ENCODE results near the gene AP1M2. TPM values are rescaled to one million over a fixed set of nuclear protein-coding genes. Genes with fewer than 3 reads are reported as not detected.

AP1M2 gene
- total RNA-seq, result 0.77 and 0.87 TPM in 2 replicates

GRCh38 chr19:10587022-10587838, at the start of gene AP1M2:
TSS of gene AP1M2 (minus strand) at chr19:10587312. CDS start at chr19:10587231, 81 bp downstream.

DNA sequence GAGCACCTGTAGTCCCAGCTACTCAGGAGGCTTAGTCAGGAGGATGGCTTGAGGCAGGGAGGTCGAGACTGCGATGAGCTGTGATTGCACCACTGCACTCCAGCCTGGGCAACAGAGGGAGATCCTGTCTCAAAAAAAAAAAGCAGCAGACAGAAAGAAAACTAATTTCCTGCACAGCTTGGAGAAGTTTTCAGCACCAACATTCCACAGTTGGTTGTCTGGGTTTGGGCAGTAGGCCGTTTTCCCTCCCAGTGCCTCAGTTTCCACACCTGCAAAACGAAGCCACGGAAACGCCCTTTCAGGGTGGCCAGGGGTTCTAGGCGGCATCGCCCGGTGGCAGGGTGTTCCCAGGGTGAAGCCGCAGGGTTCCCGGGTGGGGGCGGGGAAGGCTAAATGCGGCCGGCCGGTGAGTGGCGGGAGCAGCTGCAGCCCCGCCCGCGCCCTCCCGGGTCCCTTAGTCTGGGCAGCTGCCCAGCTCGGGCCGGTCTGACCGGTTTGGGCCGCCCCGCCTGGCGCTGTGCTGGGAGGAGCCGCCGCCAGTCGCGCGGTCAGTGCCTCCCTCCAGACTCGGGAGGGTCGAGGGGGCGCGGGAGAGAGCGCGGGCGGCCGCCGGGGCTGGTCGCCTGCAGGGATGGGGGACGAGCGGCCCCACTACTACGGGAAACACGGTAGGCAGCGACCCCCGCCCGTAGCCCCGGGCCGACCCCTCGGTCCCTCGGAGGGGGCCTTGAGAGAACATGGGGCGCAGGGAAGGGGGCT, 38.1 kb upstream of the AP1M2 start, which contains the start of gene SLC44A2:
TSS of gene SLC44A2 (plus strand) at position 551 of the 759 bp plus-strand sequence. CDS start at position 632, 81 bp downstream.

DNA sequence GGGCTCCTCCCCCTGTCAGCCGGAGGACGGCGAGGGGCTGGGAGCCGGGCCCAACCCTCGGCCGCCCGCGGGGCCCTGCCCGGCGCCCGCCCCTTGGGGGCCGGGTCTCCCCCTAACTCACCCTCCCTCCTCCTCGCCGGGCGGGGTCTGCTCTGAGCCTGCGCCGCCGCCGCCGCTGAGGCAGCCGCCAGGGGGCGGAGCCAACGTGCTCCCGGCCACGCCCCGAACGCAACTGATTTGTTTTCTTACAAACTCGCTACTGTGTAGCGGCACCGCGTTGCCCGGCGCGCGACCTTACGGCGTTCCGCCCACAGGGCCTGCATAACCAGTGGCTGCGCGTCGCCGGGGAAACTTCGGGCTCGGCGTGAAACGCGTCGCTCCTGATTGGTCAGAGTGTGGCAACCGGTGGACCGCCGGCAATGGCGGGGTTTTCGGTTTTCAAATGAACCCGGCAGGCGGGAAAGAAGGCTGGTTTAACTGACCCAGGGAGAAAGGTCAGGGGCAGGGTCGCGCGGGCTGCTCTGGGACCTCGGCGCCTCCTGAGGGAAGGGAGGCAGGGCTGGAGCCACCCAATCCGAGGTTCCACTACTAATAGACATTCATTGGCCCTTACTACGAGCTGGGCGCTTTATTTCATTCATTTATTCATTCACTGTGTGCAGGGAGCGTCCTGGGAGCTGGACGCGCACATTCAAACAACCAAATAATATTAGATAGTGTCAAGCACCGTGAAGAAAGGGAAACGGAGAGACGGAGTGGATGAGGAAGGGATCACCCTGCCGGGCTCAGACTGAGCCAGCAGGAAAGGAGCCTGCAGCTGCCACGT, 18.1 kb downstream of the AP1M2 start, which contains the start of gene CDKN2D:
TSS of gene CDKN2D (minus strand) at position 154 of the 826 bp plus-strand sequence. CDS start 326 bp downstream, outside the sequence.

DNA sequence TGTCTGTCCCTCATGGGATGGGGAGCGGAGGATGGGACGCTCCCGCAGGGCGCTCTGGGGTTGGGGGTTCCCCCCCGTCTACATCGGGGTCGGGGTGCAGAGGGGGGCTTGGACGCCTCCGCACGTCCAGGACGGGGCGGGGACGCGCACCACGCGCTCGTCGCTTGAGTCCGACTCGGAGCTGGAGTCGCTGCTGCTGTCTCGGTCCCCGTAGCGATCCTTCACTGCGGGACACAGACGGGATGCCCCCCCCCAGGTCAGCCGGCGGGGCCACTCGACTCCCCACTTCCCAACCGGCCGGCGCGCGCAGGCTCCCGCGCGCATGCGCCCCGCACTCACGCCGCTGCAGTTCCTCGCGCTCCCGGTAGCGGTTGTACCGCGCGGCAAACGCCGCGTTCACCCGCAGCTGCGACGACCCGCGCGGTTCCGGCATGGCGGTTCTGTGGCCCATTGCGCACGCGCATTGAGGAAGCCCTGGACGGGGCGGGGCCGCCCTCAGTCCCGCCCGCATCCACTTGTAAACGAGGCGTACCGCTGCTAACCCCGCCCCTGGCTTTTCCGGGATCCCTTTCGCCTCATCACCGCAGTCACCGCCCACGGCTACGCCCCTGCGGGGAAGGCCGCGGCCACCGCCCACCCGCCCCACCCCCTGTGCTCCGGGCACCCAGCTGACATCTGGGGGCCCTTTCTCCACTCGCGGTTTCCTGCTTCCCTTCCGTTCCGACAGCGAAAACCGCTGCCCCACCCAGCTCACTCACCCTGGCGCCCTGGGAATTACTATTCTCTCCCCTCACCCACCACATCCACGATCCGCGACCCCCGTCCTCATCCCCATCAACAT, 21.3 kb downstream of the AP1M2 start, which contains the start of gene KRI1:
TSS of gene KRI1 (minus strand) at position 444 of the 841 bp plus-strand sequence. CDS start at position 433, 11 bp downstream.

GRCh38 chr19:10543420-10544241, 43.5 kb downstream of the AP1M2 start, which contains the start of gene ATG4D:
TSS of gene ATG4D (plus strand) at chr19:10543904. CDS start at chr19:10544091, 187 bp downstream.

Other genes with a start within 250 kb of the AP1M2 start
- 5.1 and 9.6 TPM in 2 replicates for gene ICAM3, start 247.7 kb downstream of the AP1M2 start, total RNA-seq
- gene TYK2, start 206.7 kb downstream of the AP1M2 start, total RNA-seq, result 80.7 and 101 TPM in 2 replicates
- 214 and 295 TPM in 2 replicates for gene CDC37, start 183.8 kb downstream of the AP1M2 start, total RNA-seq
- 3.7 and 5.6 TPM in 2 replicates for gene PDE4A, start 166.8 kb downstream of the AP1M2 start, total RNA-seq
- gene KEAP1, start 84.0 kb downstream of the AP1M2 start, total RNA-seq, result 77.9 and 93.1 TPM in 2 replicates
- gene S1PR5, start 69.9 kb downstream of the AP1M2 start, total RNA-seq, result 0.12 and 0.44 TPM in 2 replicates
- 13.5 and 16.7 TPM in 2 replicates for gene ATG4D, start 43.4 kb downstream of the AP1M2 start, total RNA-seq
- 9.7 and 10.5 TPM in 2 replicates for gene KRI1, start 21.3 kb downstream of the AP1M2 start, total RNA-seq
- 7.1 and 19.3 TPM in 2 replicates for gene CDKN2D, start 18.3 kb downstream of the AP1M2 start, total RNA-seq
- 30.7 and 55.0 TPM in 2 replicates for gene SLC44A2, start 38.2 kb upstream of the AP1M2 start, total RNA-seq
- 111 and 172 TPM in 2 replicates for gene ILF3, start 67.0 kb upstream of the AP1M2 start, total RNA-seq
- gene QTRT1, start 114.1 kb upstream of the AP1M2 start, total RNA-seq, result 32.9 and 34.4 TPM in 2 replicates
- 92.7 and 108 TPM in 2 replicates for gene DNM2, start 130.8 kb upstream of the AP1M2 start, total RNA-seq
- 52.7 and 57.5 TPM in 2 replicates for gene TMED1, start 248.9 kb upstream of the AP1M2 start, total RNA-seq

All from uterine smooth muscle cell (primary cell).